ENCODE results near the gene EP400.

Gene EP400

DNA sequence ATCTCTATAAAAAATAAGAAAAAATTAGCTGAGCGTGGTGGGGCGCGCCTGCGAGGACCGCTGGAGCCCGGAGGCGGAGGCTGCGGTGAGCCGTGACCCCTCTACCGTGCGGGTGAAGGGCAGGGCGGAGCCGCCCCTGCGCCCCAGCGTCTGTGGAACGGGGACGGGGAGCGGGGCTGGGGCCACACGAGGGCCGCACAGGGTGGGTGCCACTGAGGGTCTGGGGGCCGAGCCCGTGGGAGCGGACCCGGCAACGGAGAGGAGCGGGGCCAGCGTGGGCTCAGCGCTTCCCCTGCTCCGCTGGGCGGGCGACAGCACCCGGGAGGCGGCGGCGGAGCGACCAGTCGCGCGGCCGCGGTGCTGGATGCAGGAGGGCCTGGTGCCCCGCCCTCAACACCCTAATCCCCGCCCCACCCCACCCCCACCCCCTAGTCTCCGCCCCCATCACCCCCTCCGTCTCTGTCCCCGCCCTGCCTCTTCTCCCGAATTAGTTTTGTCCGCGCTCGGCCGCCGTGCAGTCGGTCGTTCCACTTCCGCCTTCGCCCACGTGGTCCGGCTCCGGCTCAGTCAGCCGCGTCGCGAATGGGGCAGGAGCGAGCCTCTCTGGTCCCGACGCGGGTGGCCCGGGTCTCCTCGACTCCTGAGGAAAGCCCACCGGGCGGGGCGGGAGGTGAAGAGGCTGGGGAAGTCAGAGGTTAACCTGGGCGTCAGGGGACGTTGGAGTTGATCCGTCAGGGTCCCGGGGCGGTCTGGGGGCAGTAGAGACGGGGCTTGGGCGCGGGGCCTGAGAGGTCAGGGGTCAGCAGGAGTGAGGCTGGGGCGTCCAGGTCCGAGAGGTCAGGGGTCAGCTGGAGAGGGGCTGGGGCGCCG, 20.8 kb upstream of the EP400 start, which contains the start of gene PUS1:
Gene PUS1, plus strand, starts transcription at position 566 of the 870 bp plus-strand sequence. CDS start 447 bp downstream, outside the sequence.
- 0 out of 2 replicates have a peak, but pooled peaks have one; percentile 1 for TF ChIP-seq GATA2 (IDR thresholded peaks at IDR 0.05; ENCODE audit: low read depth, low read length)
- no peak for TF ChIP-seq GATA3 (IDR thresholded peaks at IDR 0.05; ENCODE audit: low read depth, low read length)

DNA sequence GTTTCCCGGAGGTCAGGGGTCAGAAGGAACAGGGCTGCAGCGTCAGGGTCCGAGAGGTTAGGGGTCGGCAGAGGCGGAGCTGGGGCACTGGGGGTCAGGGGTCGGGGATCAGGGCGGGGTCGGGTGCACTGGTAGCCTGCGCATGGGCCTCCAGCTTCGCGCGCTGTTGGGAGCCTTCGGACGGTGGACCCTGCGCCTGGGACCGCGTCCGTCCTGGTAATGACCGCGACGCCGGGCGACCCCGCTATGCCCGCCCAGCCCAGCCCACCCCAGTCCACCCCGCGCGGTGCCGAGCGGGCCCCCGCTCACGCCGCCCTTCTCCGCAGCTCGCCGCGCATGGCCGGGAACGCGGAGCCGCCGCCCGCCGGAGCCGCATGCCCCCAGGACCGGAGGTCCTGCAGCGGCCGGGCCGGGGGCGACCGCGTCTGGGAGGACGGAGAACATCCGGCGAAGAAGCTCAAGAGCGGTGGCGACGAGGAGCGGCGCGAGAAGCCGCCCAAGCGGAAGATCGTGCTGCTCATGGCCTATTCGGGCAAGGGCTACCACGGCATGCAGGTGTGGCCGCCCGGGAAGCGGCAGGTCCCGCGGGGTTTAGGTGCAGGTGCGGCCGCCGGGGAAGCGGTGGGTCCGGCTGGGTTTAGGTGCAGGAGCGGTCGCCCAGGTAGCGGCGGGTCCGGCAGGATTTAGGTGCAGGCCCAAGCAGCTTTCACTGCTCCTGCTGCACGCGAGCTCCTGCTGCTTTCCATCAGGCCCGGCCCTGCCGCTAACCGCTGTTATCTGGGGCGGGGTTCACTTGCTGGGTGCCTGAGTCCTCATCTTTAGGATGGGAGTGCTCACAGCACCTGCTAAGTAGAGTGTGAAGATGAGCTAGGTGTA, 19.9 kb upstream of the EP400 start:
- TF ChIP-seq GATA2 (IDR thresholded peaks at IDR 0.05; ENCODE audit: low read depth, low read length): no peak
- TF ChIP-seq GATA3 (IDR thresholded peaks at IDR 0.05; ENCODE audit: low read depth, low read length): no peak

DNA sequence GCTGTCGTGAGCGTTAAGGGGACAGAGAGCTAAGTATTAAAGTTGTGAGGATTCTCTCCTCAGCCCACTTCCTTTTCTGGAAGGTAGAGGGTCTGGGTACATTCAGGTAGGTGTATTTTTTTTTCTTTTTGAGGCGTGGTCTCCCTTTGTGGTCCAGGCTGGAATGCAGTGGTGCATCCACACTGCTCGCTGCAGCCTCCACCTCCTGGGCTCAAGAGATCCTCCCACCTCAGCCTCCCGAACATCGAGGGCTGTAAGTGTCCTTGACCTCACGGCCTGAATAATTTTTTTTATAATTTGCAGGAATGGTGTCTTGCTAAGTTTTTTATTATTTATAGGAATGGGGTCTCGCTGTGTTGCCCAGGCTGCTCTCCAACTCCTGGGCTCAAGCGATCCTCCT, 19.2 kb upstream of the EP400 start:
- TF ChIP-seq GATA3 (IDR thresholded peaks at IDR 0.05; ENCODE audit: low read depth, low read length) (no peak), GATA2 (IDR thresholded peaks at IDR 0.05; ENCODE audit: low read depth, low read length) (no peak)

GRCh38 chr12:131933387-131933786, 16.4 kb upstream of the EP400 start:
- no peak for TF ChIP-seq GATA3 (IDR thresholded peaks at IDR 0.05; ENCODE audit: low read depth, low read length)
- TF ChIP-seq GATA2 (IDR thresholded peaks at IDR 0.05; ENCODE audit: low read depth, low read length): no peak

DNA sequence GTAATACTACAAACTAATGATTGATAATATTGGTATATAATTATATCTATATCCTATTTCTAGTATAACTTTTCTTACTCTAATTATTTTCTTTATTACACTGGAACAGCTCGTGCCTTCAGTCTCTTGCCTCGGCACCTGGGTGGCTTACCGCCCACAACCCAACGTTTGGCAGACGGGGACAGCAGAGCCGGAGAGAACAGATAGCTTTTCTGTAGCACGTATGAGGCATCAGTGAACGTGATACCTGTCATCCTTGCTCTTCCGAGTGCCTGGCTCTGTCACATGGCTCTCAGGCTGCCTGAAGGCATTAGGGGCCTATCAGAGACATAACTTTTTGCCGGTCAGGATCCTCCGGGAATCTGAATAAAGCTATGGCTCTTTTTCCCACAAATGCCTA, 15.2 kb upstream of the EP400 start:
- no peak for TF ChIP-seq GATA3 (IDR thresholded peaks at IDR 0.05; ENCODE audit: low read depth, low read length)
- TF ChIP-seq GATA2 (IDR thresholded peaks at IDR 0.05; ENCODE audit: low read depth, low read length): no peak

DNA sequence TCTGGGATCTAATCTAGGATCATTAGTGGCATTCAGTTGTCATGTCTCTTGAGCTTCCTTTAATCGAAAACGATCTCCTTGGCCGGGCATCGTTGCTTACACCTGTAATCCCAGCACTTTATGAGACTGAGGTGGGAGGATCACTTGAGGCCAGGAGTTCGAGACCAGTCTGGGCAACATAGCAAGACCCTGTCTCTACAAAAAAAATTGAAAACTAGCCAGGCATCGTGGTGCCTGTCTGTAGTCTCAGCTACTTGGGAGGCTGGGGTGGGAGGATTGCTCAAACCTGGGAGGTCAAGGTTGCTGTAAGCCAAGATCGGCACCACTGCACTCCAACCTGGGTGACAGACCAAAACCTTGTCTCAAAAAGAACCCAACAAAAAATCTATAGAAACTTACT, 11.7 kb upstream of the EP400 start:
- TF ChIP-seq GATA3 (IDR thresholded peaks at IDR 0.05; ENCODE audit: low read depth, low read length) (no peak), GATA2 (IDR thresholded peaks at IDR 0.05; ENCODE audit: low read depth, low read length) (no peak)

GRCh38 chr12:131939007-131939406, 10.7 kb upstream of the EP400 start:
- TF ChIP-seq GATA3 (IDR thresholded peaks at IDR 0.05; ENCODE audit: low read depth, low read length) (no peak), GATA2 (IDR thresholded peaks at IDR 0.05; ENCODE audit: low read depth, low read length) (no peak)

- no peak for TF ChIP-seq GATA3 (IDR thresholded peaks at IDR 0.05; ENCODE audit: low read depth, low read length)
- TF ChIP-seq GATA2 (IDR thresholded peaks at IDR 0.05; ENCODE audit: low read depth, low read length): no peak
Observed at GRCh38 chr12:131940141-131940547, 9.6 kb upstream of the EP400 start.

DNA sequence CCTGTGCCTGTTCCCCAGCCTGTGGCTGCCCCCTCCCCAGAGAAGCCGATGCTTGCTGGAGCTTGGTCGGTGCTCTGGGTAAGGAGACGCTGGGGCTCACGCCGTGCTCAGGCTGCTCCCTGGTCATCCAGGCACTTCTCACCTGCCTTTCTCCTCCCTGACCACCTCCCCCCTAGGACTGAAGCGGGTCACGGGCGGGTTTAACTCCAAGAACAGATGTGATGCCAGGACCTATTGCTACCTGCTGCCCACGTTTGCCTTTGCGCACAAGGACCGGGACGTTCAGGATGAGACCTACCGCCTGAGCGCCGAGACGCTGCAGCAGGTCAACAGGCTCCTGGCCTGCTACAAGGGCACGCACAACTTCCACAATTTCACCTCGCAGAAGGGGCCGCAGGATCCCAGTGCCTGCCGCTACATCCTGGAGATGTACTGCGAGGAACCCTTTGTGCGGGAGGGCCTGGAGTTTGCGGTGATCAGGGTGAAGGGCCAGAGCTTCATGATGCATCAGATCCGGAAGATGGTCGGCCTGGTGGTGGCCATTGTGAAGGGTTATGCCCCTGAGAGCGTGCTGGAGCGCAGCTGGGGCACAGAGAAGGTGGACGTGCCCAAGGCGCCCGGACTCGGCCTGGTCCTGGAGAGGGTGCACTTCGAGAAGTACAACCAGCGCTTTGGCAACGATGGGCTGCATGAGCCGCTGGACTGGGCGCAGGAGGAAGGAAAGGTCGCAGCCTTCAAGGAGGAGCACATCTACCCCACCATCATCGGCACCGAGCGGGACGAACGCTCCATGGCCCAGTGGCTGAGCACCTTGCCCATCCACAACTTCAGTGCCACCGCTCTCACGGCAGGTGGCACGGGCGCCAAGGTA, 8.4 kb upstream of the EP400 start:
- no peak for TF ChIP-seq GATA3 (IDR thresholded peaks at IDR 0.05; ENCODE audit: low read depth, low read length)
- TF ChIP-seq GATA2 (IDR thresholded peaks at IDR 0.05; ENCODE audit: low read depth, low read length): no peak

GRCh38 chr12:131941987-131942341, 7.8 kb upstream of the EP400 start:
- TF ChIP-seq GATA3 (IDR thresholded peaks at IDR 0.05; ENCODE audit: low read depth, low read length) (no peak), GATA2 (IDR thresholded peaks at IDR 0.05; ENCODE audit: low read depth, low read length) (no peak)

- TF ChIP-seq GATA2 (IDR thresholded peaks at IDR 0.05; ENCODE audit: low read depth, low read length) (no peak), GATA3 (IDR thresholded peaks at IDR 0.05; ENCODE audit: low read depth, low read length) (no peak)
Observed at GRCh38 chr12:131942671-131943070, 7.1 kb upstream of the EP400 start.

- no peak for TF ChIP-seq GATA3 (IDR thresholded peaks at IDR 0.05; ENCODE audit: low read depth, low read length)
Observed at GRCh38 chr12:131943389-131943788, 6.4 kb upstream of the EP400 start.

- TF ChIP-seq GATA3 (IDR thresholded peaks at IDR 0.05; ENCODE audit: low read depth, low read length): no peak
- TF ChIP-seq GATA2 (IDR thresholded peaks at IDR 0.05; ENCODE audit: low read depth, low read length): no peak
Observed at GRCh38 chr12:131943876-131944275, 5.9 kb upstream of the EP400 start.

All from SH-SY5Y (cell line).